Glutamatergic neuron (in vitro differentiated cells): ENCODE results near the gene CDIP1. TPM values are rescaled to one million over a fixed set of nuclear protein-coding genes. Genes with fewer than 3 reads are reported as not detected.
A peak's percentile ranks its signal among the peaks of the same experiment; 100 is the strongest.

Source experiments
- DNase-seq: peaks from one replicate; pipeline ENCODE4 v3.0.0; 2022
- H3K27ac Mint-ChIP-seq: one replicate; pipeline ENCODE4 v1.8.0; 2020; ENCODE audit warnings: mild to moderate bottlenecking, mixed read lengths, inconsistent platforms; ENCODE audit not compliant: unreplicated experiment
- H3K27me3 Mint-ChIP-seq: one replicate; pipeline ENCODE4 v1.8.0; 2020; ENCODE audit warnings: mild to moderate bottlenecking, moderate library complexity, mixed read lengths, inconsistent platforms; ENCODE audit not compliant: unreplicated experiment
- H3K36me3 Mint-ChIP-seq: one replicate; pipeline ENCODE4 v1.8.0; 2020; ENCODE audit warnings: mild to moderate bottlenecking, mixed read lengths, inconsistent platforms; ENCODE audit not compliant: unreplicated experiment
- H3K4me1 Mint-ChIP-seq: one replicate; pipeline ENCODE4 v1.8.0; 2020; ENCODE audit warnings: mild to moderate bottlenecking, low read depth, mixed read lengths, inconsistent platforms; ENCODE audit not compliant: unreplicated experiment
- H3K4me3 Mint-ChIP-seq: one replicate; pipeline ENCODE4 v1.8.0; 2020; ENCODE audit warnings: mild to moderate bottlenecking, mixed read lengths, inconsistent platforms; ENCODE audit not compliant: unreplicated experiment
- H3K9me3 Mint-ChIP-seq: one replicate; pipeline ENCODE4 v1.8.0; 2020; ENCODE audit warnings: mild to moderate bottlenecking, moderate library complexity, mixed read lengths, inconsistent platforms; ENCODE audit not compliant: unreplicated experiment
- CTCF ChIP-seq: fragments of 200-600 bp; sonication (generic); IDR thresholded peaks from one replicate; pipeline ENCODE4 v1.5.0; 2021; ENCODE audit not compliant: partially characterized antibody, unreplicated experiment
- total RNA-seq: library from RNA; stranded (reverse); fragmentation: NEBNext Ultra II Directional; extraction: Animal tissue kit (Norgen Biotek cat#: 25700); gene quantifications from one replicate; pipeline ENCODE4 v1.2.1, GENCODE V29; 2021; ENCODE audit not compliant: unreplicated experiment

Gene CDIP1
- total RNA-seq, 1 donor from 2014 or later: 51.6 TPM

- peaks cover 16% of the 10 kb centered on the region for H3K9me3 Mint-ChIP-seq
These were observed 24.7 kb downstream of the CDIP1 start for GRCh38 chr16:4513881-4514280.

GRCh38 chr16:4513086-4513860 is 25.3 kb downstream of the CDIP1 start:
- no peak for TF ChIP-seq CTCF
- no peak overlapping the region for H3K4me3 Mint-ChIP-seq
- no peak overlapping the region for H3K27ac Mint-ChIP-seq
- H3K27me3 Mint-ChIP-seq: peaks cover 1% of the 10 kb centered on the region
- H3K36me3 Mint-ChIP-seq: no peaks in the 10 kb centered on the region
- peaks cover 16% of the 10 kb centered on the region for H3K9me3 Mint-ChIP-seq
- H3K4me1 Mint-ChIP-seq: peaks cover 20% of the 10 kb centered on the region
- DNase-seq: no peak

More at GRCh38 chr16:4513881-4514280, 24.7 kb downstream of the CDIP1 start:
- Mint-ChIP-seq H3K4me1 (peaks cover 20% of the 10 kb centered on the region), H3K27me3 (peaks cover 1% of the 10 kb centered on the region), H3K27ac (no peak overlapping the region), H3K36me3 (no peaks in the 10 kb centered on the region), H3K4me3 (no peak overlapping the region)
- TF ChIP-seq CTCF: no peak
- DNase-seq: no peak

- peaks cover 20% of the 10 kb centered on the region for H3K4me1 Mint-ChIP-seq
- peaks cover 18% of the 10 kb centered on the region for H3K9me3 Mint-ChIP-seq
- no peak overlapping the region for H3K4me3 Mint-ChIP-seq
- H3K27me3 Mint-ChIP-seq: peaks cover 1% of the 10 kb centered on the region
- H3K36me3 Mint-ChIP-seq: peaks cover 4% of the 10 kb centered on the region
- peak overlapping the region; percentile 43 for H3K27ac Mint-ChIP-seq
- no peak for DNase-seq
- TF ChIP-seq CTCF: no peak
These were observed 26.1 kb downstream of the CDIP1 start for GRCh38 chr16:4512473-4512872.

GRCh38 chr16:4511441-4512082 is 27.0 kb downstream of the CDIP1 start:
- Mint-ChIP-seq H3K4me3 (no peak overlapping the region), H3K9me3 (peaks cover 18% of the 10 kb centered on the region), H3K36me3 (peaks cover 4% of the 10 kb centered on the region), H3K27ac (no peak overlapping the region), H3K4me1 (peaks cover 20% of the 10 kb centered on the region), H3K27me3 (peaks cover 1% of the 10 kb centered on the region)
- DNase-seq: peak; percentile 86
- TF ChIP-seq CTCF: peak; percentile 81

GRCh38 chr16:4510747-4511426 is 27.7 kb downstream of the CDIP1 start:
- Mint-ChIP-seq H3K36me3 (peaks cover 4% of the 10 kb centered on the region), H3K9me3 (peaks cover 18% of the 10 kb centered on the region), H3K27ac (no peak overlapping the region), H3K4me3 (no peak overlapping the region), H3K27me3 (peaks cover 1% of the 10 kb centered on the region), H3K4me1 (peaks cover 23% of the 10 kb centered on the region)
- DNase-seq: no peak
- TF ChIP-seq CTCF: no peak
